GM13976 (cell line): ENCODE results near the gene PPT1.
"Not testable (repeated sequence)": the region's sequence is repeated elsewhere in the genome, so short reads cannot be mapped to it uniquely, and the experiment has no call there.

ENCODE experiments used
- DNase-seq: peaks from one replicate; pipeline ENCODE4 v3.0.0; 2012; ENCODE audit warnings: low spot score
- CTCF ChIP-seq: IDR thresholded peaks from 2 replicates; pipeline ENCODE4 v1.5.1; 2012; ENCODE audit warnings: borderline replicate concordance, mild to moderate bottlenecking; ENCODE audit not compliant: insufficient read depth; ENCODE audit errors: extremely low read depth, missing control alignments, control extremely low read depth
- in situ Hi-C: fragments of 300-500 bp; cut with MboI; formaldehyde crosslinking; loops from one replicate; pipeline ENCODE4 v1.12.0; 2022; ENCODE audit warnings: low sequenced_read_pairs, mixed read lengths, inconsistent platforms; ENCODE audit not compliant: unreplicated experiment

Gene PPT1

GRCh38 chr1:40040511-40041465 lies 56.3 kb downstream of the PPT1 start, which contains the start of gene CAP1:
Gene CAP1, plus strand, starts transcription at chr1:40040729. Its CDS starts 18,618 bp downstream, at chr1:40059347.
- peak; percentile 100 for DNase-seq
- TF ChIP-seq CTCF, result no peak
- in situ Hi-C loops, result no loop called here

- TF ChIP-seq CTCF, result no peak
- in situ Hi-C loops, result no loop called here
- DNase-seq, result peak; percentile 91
Measured at GRCh38 chr1:40039757-40040510, 57.1 kb downstream of the PPT1 start.

GRCh38 chr1:40039245-40039756 lies 57.8 kb downstream of the PPT1 start:
- peak; percentile 25 for TF ChIP-seq CTCF
- DNase-seq, result no peak
- in situ Hi-C loops, result no loop called here

- TF ChIP-seq CTCF, result no peak
- in situ Hi-C loops, result no loop called here
- DNase-seq, result no peak
Measured at GRCh38 chr1:40038697-40039096, 58.4 kb downstream of the PPT1 start.

- in situ Hi-C loops, DNase-seq: not testable (repeated sequence)
Measured at GRCh38 chr1:40037254-40037653, 59.8 kb downstream of the PPT1 start.

- DNase-seq, result no peak
- no peak for TF ChIP-seq CTCF
- in situ Hi-C loops, result no loop called here
Measured at GRCh38 chr1:40036574-40036973, 60.5 kb downstream of the PPT1 start.
